ENCODE data around the gene CLASRP. TPM values are rescaled to one million over a fixed set of nuclear protein-coding genes. Genes with fewer than 3 reads are reported as not detected.

CLASRP gene
- total and polyA plus RNA-seq, 9 of the 15 experiments (the other 6 are each of a cell fraction or from before 2014, with no cell fraction given), result 0.94 to 86.3 (median 44.0) TPM

DNA sequence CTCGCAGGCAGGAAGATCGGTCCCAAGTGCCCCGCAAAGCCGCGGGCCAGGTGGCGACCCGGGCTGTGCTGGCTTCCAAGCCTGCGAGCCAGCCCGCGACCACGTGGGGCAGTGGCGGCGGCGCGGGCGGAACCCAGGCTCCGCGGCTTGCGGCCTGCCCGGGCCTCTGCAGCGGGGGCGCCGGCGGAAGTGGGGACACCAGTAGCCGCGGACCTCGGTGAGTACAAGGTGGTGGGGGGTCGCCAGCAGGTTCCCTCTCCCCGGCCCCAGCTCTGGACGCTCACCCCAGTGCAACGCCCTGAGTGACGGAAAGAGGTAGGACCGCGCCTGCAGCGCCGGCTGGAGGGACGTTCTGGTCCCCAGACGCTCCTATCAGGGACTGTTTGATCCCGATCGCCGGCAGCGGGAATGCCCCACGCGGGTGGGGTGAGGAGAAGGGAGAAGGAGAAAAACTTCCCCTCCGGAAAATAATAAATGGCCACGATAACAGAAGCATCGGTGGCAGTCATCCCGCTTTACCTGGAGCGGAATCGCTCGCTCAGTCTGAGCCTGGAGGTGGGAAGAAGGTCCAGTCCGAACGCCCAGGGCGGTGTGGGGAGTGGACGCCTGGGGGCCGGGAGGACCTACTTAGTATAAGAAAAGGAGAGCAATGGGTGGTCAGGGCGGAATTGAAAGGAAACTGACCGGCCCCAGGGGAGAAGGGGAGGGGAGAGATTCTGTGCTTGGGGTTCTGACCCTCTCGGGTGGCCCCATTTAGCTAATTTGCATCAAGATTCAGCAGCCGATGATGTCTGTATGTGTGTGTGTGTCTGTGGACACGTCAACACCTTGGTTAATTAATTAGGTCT, 40.4 kb downstream of the CLASRP start, which contains the start of gene GEMIN7 (continued):
- TF ChIP-seq HDAC6 (IDR thresholded peaks at IDR 0.05; ENCODE audit: low read depth, low read length) (no peak), SOX6 (IDR thresholded peaks at IDR 0.05) (peak; percentile 57), ZNF830 (CRISPR knock-in tag; IDR thresholded peaks at IDR 0.05) (no peak), MED1 (CRISPR knock-in tag; IDR thresholded peaks at IDR 0.05; ENCODE audit: borderline replicate concordance) (peak; percentile 88; the same call in 1 of the 2 replicates), HDAC1 (IDR thresholded peaks at IDR 0.05) (0 out of 4 replicates have a peak, but pooled peaks of 1 of the 2 experiments have one; percentile 76), C11orf30 (IDR thresholded peaks at IDR 0.05; ENCODE audit: low read depth) (peak; percentile 94), GABPA (tag; conservative IDR thresholded peaks at IDR 0.05; ENCODE audit: low read depth) (peak; percentile 100), ZFPM2 (CRISPR knock-in tag; IDR thresholded peaks at IDR 0.05) (no peak), ILK (tag; IDR thresholded peaks at IDR 0.05; ENCODE audit: borderline replicate concordance, low read depth) (no peak), KDM1A (IDR thresholded peaks at IDR 0.05) (no peak), PURB (CRISPR knock-in tag; IDR thresholded peaks at IDR 0.05; ENCODE audit: low read depth) (no peak), SMAD1 (IDR thresholded peaks at IDR 0.05; ENCODE audit: low read depth, low read length, partially characterized antibody) (no peak), ZNF347 (CRISPR knock-in tag; IDR thresholded peaks at IDR 0.05; ENCODE audit: low read depth) (no peak), NELFE (IDR thresholded peaks at IDR 0.05; ENCODE audit: insufficient read depth, insufficient read length) (no peak), BRCA1 (IDR thresholded peaks at IDR 0.05) (no peak), BRCA1 (CRISPR knock-in tag; IDR thresholded peaks at IDR 0.05) (peak; percentile 79; the same call in 1 of the 2 replicates), KLF16 (IDR thresholded peaks at IDR 0.05) (no peak), GTF2A2 (tag; IDR thresholded peaks at IDR 0.05) (peak; percentile 77), ZNF384 (IDR thresholded peaks at IDR 0.05; ENCODE audit: low read depth, low read length) (peak; percentile 55; the same call in 1 of the 2 replicates), PML (IDR thresholded peaks at IDR 0.05; ENCODE audit: low read length) (peak; percentile 18; the same call in 1 of the 2 replicates), TAL1 (IDR thresholded peaks at IDR 0.05) (no peak), MBD2 (IDR thresholded peaks at IDR 0.05; ENCODE audit: borderline replicate concordance, low read depth) (peak; percentile 52; the same call in 1 of the 2 replicates), RBM17 (IDR thresholded peaks at IDR 0.05; ENCODE audit: borderline replicate concordance, low read depth, low read length) (no peak)
- TF ChIP-seq, protein P1, sequence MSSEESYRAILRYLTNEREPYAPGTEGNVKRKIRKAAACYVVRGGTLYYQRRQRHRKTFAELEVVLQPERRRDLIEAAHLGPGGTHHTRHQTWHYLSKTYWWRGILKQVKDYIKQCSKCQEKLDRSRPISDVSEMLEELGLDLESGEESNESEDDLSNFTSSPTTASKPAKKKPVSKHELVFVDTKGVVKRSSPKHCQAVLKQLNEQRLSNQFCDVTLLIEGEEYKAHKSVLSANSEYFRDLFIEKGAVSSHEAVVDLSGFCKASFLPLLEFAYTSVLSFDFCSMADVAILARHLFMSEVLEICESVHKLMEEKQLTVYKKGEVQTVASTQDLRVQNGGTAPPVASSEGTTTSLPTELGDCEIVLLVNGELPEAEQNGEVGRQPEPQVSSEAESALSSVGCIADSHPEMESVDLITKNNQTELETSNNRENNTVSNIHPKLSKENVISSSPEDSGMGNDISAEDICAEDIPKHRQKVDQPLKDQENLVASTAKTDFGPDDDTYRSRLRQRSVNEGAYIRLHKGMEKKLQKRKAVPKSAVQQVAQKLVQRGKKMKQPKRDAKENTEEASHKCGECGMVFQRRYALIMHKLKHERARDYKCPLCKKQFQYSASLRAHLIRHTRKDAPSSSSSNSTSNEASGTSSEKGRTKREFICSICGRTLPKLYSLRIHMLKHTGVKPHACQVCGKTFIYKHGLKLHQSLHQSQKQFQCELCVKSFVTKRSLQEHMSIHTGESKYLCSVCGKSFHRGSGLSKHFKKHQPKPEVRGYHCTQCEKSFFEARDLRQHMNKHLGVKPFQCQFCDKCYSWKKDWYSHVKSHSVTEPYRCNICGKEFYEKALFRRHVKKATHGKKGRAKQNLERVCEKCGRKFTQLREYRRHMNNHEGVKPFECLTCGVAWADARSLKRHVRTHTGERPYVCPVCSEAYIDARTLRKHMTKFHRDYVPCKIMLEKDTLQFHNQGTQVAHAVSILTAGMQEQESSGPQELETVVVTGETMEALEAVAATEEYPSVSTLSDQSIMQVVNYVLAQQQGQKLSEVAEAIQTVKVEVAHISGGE (CRISPR knock-in tag; IDR thresholded peaks at IDR 0.05), result peak; percentile 99 to 100 (median 100)
- TF ChIP-seq, protein P2, sequence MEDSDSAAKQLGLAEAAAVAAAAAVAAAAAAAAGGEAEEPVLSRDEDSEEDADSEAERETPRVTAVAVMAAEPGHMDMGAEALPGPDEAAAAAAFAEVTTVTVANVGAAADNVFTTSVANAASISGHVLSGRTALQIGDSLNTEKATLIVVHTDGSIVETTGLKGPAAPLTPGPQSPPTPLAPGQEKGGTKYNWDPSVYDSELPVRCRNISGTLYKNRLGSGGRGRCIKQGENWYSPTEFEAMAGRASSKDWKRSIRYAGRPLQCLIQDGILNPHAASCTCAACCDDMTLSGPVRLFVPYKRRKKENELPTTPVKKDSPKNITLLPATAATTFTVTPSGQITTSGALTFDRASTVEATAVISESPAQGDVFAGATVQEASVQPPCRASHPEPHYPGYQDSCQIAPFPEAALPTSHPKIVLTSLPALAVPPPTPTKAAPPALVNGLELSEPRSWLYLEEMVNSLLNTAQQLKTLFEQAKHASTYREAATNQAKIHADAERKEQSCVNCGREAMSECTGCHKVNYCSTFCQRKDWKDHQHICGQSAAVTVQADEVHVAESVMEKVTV (CRISPR knock-in tag; IDR thresholded peaks at IDR 0.05), result no peak
